Naive thymus-derived CD8-positive, alpha-beta T cell (primary cell): ENCODE results near the gene RIMBP2. TPM values are rescaled to one million over a fixed set of nuclear protein-coding genes. Genes with fewer than 3 reads are reported as not detected.

ENCODE experiments used
- ATAC-seq, 2 donors: fragments of 150-1000 bp; cut with Tn5 transposase in 1 of 2; sonication (Bioruptor Pico), chemical (Tn5 transposase) in 1 of 2; 1 replicate in 1 of 2; 2 replicates in 1 of 2; pipeline ENCODE4 v1.10.0; 2021; ENCODE audit warnings: mild to moderate bottlenecking in 2 of 2, moderate library complexity in 2 of 2
- POLR2A ChIA-PET: fragments of 350-600 bp; sonication (Branson Sonifier 250); formaldehyde crosslinking; loops from one replicate; lab custom pipeline; 2021; ENCODE audit warnings: antibody characterized with exemption; lab: Charles Lee
- DNase-seq, 10 donors: peaks; one replicate each; pipeline versions ENCODE4 v3.0.0 to v3.0.0-alpha.2; 2020 to 2022
- H3K27ac Mint-ChIP-seq, 10 donors: one replicate each; pipeline ENCODE4 v1.8.0; 2020 to 2022; ENCODE audit warnings: mild to moderate bottlenecking in 10 of 10, mixed read lengths in 10 of 10, moderate library complexity in 4 of 10, inconsistent platforms in 1 of 10
- H3K27me3 Mint-ChIP-seq, 5 donors: one replicate each; pipeline ENCODE4 v1.8.0; 2021 to 2022; ENCODE audit warnings: mixed read lengths in 5 of 5
- H3K36me3 Mint-ChIP-seq, 3 donors: one replicate each; pipeline ENCODE4 v1.8.0; 2020 to 2022; ENCODE audit warnings: mixed read lengths in 3 of 3, mild to moderate bottlenecking in 2 of 3, inconsistent platforms in 1 of 3
- H3K4me1 Mint-ChIP-seq, 4 donors: one replicate each; pipeline ENCODE4 v1.8.0; 2021 to 2022; ENCODE audit warnings: mixed read lengths in 4 of 4
- H3K4me3 Mint-ChIP-seq, 10 donors: one replicate each; pipeline ENCODE4 v1.8.0; 2020 to 2022; ENCODE audit warnings: mild to moderate bottlenecking in 10 of 10, mixed read lengths in 10 of 10, moderate library complexity in 6 of 10, inconsistent platforms in 1 of 10
- H3K9me3 Mint-ChIP-seq, 9 donors: one replicate each; pipeline ENCODE4 v1.8.0; 2020 to 2022; ENCODE audit warnings: mixed read lengths in 9 of 9, mild to moderate bottlenecking in 3 of 9, inconsistent platforms in 1 of 9, moderate library complexity in 1 of 9
- polyA plus RNA-seq, 3 donors: library from polyadenylated mRNA; unstranded; fragments of 300-500 nt; fragmentation: Illumina TruSeq; gene quantifications; one replicate each; pipeline ENCODE4 v1.2.3, GENCODE V29; 2021
- total RNA-seq, 8 experiments: library from RNA in 2 of 8; stranded (reverse) in 2 of 8; gene quantifications; one replicate each; pipeline ENCODE4 v1.2.3 and lab custom pipeline; 2021 to 2026

Gene RIMBP2
- total and polyA plus RNA-seq, 5 experiments from 2014 or later = not detected

DNA sequence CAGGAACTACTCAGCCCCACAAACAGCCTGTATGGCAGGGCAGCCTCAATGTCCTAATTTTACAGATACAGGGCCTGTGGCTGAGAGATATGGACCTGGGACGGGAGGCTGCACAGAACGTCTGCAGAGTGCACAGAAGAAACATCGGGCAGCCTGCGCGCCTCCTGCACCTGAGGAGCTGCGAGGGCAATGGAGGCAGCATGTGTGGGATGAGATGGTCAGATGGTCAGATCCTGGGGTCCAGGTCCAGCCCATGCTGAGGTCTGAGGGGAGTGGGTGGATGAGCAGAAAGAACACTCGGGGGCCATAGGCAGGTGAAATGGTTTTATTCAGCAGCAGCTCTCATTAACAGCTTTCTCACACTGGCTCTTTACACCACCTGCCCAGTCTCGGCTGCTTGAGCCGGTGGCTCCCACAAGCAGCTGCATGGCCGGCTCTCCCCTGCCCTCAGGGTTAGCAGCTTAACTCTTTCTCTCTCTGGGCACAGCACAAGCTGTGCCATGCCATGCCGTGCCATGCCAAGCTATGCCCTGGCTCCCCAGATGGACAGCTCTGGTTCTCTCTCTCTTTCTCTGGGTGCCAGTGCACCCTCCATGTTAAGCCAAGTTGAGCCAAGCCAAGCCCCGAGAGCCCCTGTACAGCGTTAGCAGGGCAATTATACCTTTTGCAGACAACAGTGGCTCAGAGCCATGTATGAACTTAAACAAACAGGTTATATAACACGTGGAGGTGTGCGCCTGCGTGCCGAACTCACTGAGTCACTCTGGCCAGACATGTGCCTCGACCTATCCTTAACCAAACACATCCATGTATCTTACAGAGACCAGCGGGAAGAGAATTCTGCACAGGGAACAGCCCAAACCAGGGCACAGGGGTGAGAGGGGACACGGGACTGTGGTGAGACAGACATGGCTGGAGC is 47.6 kb downstream of the RIMBP2 start:
- POLR2A ChIA-PET = no interaction called here
- Mint-ChIP-seq H3K4me1 (no peaks in the 10 kb centered on the region), H3K27ac (no peak overlapping the region), H3K4me3 (peak overlapping the region in 1 of 10 donors; percentile 20), H3K27me3 (peaks cover 0 to 16% (median 6%) of the 10 kb centered on the region in 5 donors), H3K36me3 (peaks cover 0 to 13% (median 0%) of the 10 kb centered on the region in 3 donors), H3K9me3 (peaks cover 0 to 26% (median 15%) of the 10 kb centered on the region in 9 donors)
- DNase-seq (no peak), ATAC-seq (no peak)

DNA sequence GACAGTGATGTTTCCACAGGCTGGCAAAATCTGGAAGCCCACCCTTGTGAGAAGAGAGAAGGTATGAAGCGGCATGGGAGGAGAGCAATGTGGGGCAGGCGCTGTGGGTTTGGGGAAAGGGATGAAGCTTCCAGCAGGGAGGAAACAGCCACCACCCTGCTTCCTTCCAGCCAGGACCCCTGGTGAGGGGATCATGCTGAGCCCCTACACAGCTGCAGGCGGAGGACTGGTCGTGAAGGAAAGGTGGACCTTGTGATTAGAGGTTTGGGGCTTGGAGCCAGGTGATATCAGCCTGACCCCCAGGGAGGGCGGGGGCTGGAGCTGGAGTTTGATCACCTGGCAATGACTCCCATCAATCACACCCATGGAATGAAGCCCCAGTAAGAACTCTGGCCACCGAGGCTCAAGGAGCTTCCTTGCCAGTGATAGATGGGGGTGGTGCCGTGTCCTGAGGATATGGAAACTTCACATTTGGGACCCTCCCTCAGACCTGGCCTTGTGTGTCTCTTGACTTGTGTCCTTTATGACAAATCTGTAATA is 48.6 kb downstream of the RIMBP2 start:
- DNase-seq = no peak

DNA sequence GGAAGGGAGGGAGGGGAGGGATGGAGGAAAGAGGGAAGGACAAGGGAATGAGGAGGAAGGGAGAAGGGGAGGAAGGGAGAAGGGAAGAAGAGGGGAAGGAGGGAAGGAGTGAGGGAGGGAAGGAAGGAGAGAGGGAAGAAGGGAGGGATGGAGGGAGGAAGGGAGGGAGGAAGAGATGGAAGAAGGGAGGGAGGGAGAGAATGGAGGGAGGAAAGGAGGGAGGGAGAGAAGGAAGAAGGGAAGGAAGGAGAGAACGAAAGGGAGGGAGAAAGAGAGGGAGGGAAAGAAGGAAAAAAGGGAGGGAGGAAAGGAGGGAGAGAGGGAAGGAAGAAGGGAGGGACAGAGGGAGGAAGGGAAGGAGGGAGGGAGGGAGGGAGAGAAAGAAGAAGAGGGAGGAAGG is 49.5 kb downstream of the RIMBP2 start:
- Mint-ChIP-seq H3K9me3 (peaks cover 0 to 26% (median 15%) of the 10 kb centered on the region in 9 donors), H3K4me3 (no peak overlapping the region), H3K36me3 (peaks cover 0 to 13% (median 0%) of the 10 kb centered on the region in 3 donors), H3K27ac (no peak overlapping the region), H3K27me3 (peaks cover 0 to 16% (median 8%) of the 10 kb centered on the region in 5 donors), H3K4me1 (no peaks in the 10 kb centered on the region)
- POLR2A ChIA-PET = no interaction called here
- DNase-seq (no peak), ATAC-seq (no peak)

More for the DNA sequence above, 48.6 kb downstream of the RIMBP2 start:
- Mint-ChIP-seq H3K27me3 (peaks cover 0 to 16% (median 8%) of the 10 kb centered on the region in 5 donors), H3K36me3 (peaks cover 0 to 13% (median 0%) of the 10 kb centered on the region in 3 donors), H3K27ac (no peak overlapping the region), H3K9me3 (peaks cover 0 to 26% (median 15%) of the 10 kb centered on the region in 9 donors), H3K4me1 (no peaks in the 10 kb centered on the region), H3K4me3 (no peak overlapping the region)
- no peak for ATAC-seq
- POLR2A ChIA-PET = no interaction called here

DNA sequence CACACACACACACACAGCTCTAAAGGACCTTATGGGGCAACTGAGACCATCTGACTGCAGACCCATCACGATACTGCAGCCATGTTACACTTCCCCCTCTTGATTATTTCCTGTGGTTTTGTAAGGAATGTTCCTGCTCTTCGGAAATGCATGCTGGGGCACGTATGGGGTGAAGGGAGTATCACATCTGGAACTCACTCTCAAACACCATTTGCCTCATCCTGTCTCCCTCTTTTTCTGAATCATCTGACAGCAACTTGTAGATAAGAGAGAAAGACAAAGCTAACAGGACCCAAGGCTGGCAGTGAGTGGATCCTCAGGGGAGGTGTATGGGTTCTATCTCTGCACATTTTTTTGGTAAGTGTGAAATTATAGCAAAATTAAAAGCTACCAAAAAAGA is 50.3 kb downstream of the RIMBP2 start:
- POLR2A ChIA-PET = no interaction called here
- H3K4me3 Mint-ChIP-seq = no peak overlapping the region
- H3K27me3 Mint-ChIP-seq = peaks cover 0 to 16% (median 8%) of the 10 kb centered on the region in 5 donors
- H3K36me3 Mint-ChIP-seq = peaks cover 0 to 9% (median 0%) of the 10 kb centered on the region in 3 donors
- no peaks in the 10 kb centered on the region for H3K4me1 Mint-ChIP-seq
- H3K27ac Mint-ChIP-seq = no peak overlapping the region
- H3K9me3 Mint-ChIP-seq = peaks cover 0 to 26% (median 11%) of the 10 kb centered on the region in 9 donors
- DNase-seq = no peak
- no peak for ATAC-seq

DNA sequence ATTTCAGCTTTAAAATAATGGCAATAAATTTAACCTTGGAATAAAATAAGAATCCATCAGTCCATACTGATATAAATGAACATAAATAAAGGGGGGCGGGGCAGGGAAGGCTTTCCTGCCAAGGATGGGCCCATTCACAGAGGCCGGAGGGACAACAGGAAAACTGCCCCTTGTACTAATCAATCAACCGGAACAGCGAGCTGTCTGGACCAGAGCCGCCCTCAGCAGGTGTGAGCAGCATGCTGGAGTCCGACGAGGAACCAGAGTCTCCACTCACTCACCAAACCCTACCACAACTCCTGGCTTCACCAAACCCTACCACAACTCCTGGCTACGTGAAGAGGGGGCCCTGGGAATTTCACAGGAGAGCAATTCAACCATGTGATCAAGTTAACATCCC is 51.3 kb downstream of the RIMBP2 start:
- POLR2A ChIA-PET = no interaction called here
- Mint-ChIP-seq H3K9me3 (peaks cover 0 to 24% (median 11%) of the 10 kb centered on the region in 9 donors), H3K27me3 (peaks cover 0 to 16% (median 9%) of the 10 kb centered on the region in 5 donors), H3K4me1 (no peaks in the 10 kb centered on the region), H3K4me3 (no peak overlapping the region), H3K36me3 (peaks cover 0 to 9% (median 0%) of the 10 kb centered on the region in 3 donors), H3K27ac (no peak overlapping the region)
- no peak for DNase-seq
- no peak for ATAC-seq

DNA sequence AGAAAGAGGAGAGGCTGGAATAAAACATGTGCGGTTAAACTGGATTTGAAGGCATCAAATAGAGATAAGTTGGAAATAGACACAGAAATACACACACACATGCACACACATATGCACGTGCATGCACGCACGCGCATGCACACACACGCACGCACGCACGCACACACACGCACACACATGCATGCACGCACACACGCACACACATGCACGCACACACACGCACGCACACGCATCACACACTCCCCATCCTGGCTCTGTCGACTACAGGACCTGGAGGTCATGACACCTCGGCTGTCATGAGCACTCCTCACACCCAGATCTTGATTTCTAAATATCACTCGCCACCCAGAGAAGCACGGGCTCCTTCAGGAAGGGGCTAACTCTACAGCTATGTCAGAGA is 51.8 kb downstream of the RIMBP2 start:
- DNase-seq = no peak
- H3K27me3 Mint-ChIP-seq = peaks cover 0 to 16% (median 9%) of the 10 kb centered on the region in 5 donors
- H3K9me3 Mint-ChIP-seq = peaks cover 0 to 18% (median 11%) of the 10 kb centered on the region in 9 donors
- no peak for ATAC-seq
- H3K27ac Mint-ChIP-seq = no peak overlapping the region
- H3K4me3 Mint-ChIP-seq = no peak overlapping the region
- H3K36me3 Mint-ChIP-seq = peaks cover 0 to 9% (median 0%) of the 10 kb centered on the region in 3 donors
- POLR2A ChIA-PET = no interaction called here
- H3K4me1 Mint-ChIP-seq = no peaks in the 10 kb centered on the region

DNA sequence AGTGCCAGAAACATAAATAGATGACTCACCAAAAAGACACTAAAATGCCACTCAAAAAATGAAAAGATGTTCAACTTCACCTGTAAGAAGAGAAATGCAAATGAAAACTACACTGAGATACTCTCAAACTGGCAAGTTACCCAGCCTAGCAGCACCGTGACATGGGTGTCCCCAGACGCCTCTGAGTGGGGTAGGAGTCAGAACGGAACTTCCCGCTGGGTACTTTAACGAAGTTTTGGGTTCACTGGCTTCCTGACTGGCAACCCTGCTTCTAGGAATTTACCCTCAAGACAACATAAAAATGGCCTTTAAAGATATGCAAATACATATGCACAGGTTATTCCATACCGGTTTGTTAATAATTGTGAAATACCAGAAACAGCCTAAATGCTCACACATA is 52.6 kb downstream of the RIMBP2 start:
- H3K36me3 Mint-ChIP-seq = peaks cover 0 to 9% (median 0%) of the 10 kb centered on the region in 3 donors
- no peak for ATAC-seq
- H3K9me3 Mint-ChIP-seq = peaks cover 0 to 13% (median 8%) of the 10 kb centered on the region in 9 donors
- no peak overlapping the region for H3K27ac Mint-ChIP-seq
- peaks cover 0 to 23% (median 4%) of the 10 kb centered on the region in 5 donors for H3K27me3 Mint-ChIP-seq
- H3K4me1 Mint-ChIP-seq = no peaks in the 10 kb centered on the region
- POLR2A ChIA-PET = no interaction called here
- no peak overlapping the region for H3K4me3 Mint-ChIP-seq
- no peak for DNase-seq

DNA sequence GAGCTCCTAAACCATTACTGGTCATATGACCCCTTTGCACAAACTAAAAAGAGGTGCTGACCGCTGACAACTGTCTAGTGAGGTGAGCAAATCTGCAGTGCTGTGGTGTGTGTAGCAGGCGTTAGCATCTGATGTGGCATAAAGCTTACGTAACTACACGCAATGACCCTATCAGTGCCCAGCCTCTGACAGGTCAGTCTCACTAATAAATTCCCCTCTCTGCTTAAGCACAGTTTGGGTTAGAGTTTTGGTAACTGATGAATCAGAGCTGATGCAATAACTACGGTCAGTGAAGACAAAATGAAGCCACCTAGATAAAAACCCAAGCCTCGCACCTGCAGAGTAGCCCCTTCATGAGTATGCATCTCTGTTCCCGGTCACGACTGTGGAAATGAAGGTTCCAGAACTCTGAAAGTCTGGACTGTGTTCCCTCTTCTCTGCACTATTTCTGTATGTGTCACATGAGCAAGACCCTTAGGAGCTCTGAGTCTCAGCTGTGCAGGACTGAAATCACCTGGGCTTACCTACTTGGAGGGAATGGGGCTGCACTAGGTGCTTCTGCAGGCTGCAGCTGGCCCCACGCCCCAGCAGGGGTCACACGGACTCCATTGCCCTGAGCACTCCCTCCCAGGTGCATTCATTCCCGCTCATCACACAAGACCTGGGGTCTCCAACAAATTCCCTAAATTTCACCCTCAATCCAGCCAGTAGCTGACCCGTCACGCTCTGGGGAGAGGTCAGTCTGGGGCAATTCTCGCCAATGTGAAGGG is 54.4 kb downstream of the RIMBP2 start:
- Mint-ChIP-seq H3K9me3 (peaks cover 0 to 7% (median 0%) of the 10 kb centered on the region in 9 donors), H3K4me1 (no peaks in the 10 kb centered on the region), H3K27me3 (peaks cover 0 to 25% (median 6%) of the 10 kb centered on the region in 5 donors), H3K4me3 (no peak overlapping the region), H3K27ac (no peak overlapping the region), H3K36me3 (no peaks in the 10 kb centered on the region)
- POLR2A ChIA-PET = no interaction called here
- ATAC-seq (no peak), DNase-seq (no peak)

DNA sequence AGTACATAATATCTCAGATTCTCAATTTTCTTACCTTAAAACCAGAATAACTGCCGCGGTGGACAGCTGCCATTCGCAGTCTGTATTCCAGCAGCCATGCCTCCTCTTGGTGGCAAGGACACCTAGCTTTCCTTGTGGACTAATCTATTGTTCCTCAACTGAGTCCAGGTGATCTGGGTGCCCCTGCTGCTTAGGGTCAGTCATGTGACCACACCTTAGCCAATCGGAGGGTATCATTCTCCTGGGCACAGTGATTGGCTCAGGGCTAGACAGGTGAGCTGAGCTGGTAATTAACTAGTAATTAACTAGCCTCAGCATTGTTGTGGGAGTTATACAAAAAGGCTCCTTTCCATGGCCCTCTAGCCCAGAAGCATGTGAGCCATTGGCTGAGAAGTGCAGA is 55.0 kb downstream of the RIMBP2 start:
- Mint-ChIP-seq H3K27me3 (peaks cover 0 to 26% (median 6%) of the 10 kb centered on the region in 5 donors), H3K4me1 (no peaks in the 10 kb centered on the region), H3K4me3 (no peak overlapping the region), H3K36me3 (no peaks in the 10 kb centered on the region), H3K9me3 (peaks cover 0 to 4% (median 0%) of the 10 kb centered on the region in 9 donors), H3K27ac (no peak overlapping the region)
- POLR2A ChIA-PET = no interaction called here
- ATAC-seq = no peak
- no peak for DNase-seq

DNA sequence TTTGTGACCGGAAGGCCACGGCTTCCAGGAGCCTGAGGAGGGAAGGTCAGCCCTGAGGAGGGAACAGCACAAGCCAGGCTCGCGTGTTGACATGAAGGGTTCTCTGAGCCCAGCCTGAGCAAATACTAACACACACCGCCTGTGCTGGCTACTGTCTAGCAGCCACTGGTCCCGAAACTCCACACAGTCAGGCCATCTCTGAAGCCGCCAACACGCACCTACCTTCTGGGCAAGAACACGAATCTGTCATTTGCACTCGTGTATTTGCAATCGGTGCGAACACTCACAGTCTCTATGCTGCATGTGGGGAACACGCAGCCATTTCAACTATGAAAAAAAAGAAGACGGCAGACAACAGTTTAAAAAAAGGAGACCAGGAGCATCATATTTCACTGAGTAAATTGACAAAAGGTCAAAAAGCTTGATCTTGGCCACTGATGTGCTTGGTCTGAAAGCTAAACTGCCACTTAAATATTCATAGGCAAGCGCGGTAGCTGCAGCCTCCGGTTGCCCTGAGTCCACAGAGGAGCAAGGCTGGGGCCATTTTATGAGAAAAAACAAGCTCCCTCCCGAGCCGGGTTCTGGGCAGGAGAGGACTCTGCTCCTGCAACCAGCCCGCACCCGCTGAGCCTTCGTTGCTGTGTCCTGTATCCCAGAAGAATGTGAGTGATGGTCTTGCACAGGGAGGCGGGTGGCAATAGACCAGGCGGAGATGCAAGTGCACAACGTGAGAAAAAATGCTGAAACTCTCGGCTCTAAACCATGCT is 57.8 kb downstream of the RIMBP2 start:
- ATAC-seq = no peak
- no peaks in the 10 kb centered on the region for H3K4me1 Mint-ChIP-seq
- POLR2A ChIA-PET = no interaction called here

DNA sequence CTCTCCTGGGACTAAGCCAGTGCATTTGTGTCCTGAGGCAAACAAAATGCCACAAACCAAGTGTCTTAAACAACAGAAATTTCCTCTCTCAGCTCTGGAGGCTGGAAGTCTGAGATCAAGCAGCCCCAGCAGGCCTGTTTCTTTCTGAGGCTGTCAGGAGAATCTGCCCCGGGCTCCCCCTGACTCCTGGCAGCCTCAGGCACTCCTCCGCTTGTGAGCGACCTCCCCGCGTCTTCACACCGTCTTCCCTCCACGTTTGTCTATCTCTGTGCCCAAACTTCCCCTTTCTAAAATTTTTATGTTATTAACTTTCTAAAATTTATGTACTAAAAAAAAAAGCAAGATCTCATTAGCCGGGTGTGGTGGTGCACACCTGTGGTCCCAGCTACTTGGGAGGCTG is 59.7 kb downstream of the RIMBP2 start:
- Mint-ChIP-seq H3K27me3 (peaks cover 0 to 20% (median 14%) of the 10 kb centered on the region in 5 donors), H3K36me3 (peaks cover 0 to 3% (median 0%) of the 10 kb centered on the region in 3 donors), H3K9me3 (peaks cover 2 to 22% (median 7%) of the 10 kb centered on the region in 9 donors), H3K4me3 (no peak overlapping the region), H3K27ac (no peak overlapping the region), H3K4me1 (no peaks in the 10 kb centered on the region)
- DNase-seq (no peak), ATAC-seq (no peak)
- POLR2A ChIA-PET = no interaction called here

More for the DNA sequence above, 57.8 kb downstream of the RIMBP2 start:
- H3K36me3 Mint-ChIP-seq = no peaks in the 10 kb centered on the region
- H3K27me3 Mint-ChIP-seq = peaks cover 0 to 19% (median 14%) of the 10 kb centered on the region in 5 donors
- peaks cover 2 to 14% (median 7%) of the 10 kb centered on the region in 9 donors for H3K9me3 Mint-ChIP-seq
- H3K4me3 Mint-ChIP-seq = no peak overlapping the region
- no peak overlapping the region for H3K27ac Mint-ChIP-seq
- no peak for DNase-seq

DNA sequence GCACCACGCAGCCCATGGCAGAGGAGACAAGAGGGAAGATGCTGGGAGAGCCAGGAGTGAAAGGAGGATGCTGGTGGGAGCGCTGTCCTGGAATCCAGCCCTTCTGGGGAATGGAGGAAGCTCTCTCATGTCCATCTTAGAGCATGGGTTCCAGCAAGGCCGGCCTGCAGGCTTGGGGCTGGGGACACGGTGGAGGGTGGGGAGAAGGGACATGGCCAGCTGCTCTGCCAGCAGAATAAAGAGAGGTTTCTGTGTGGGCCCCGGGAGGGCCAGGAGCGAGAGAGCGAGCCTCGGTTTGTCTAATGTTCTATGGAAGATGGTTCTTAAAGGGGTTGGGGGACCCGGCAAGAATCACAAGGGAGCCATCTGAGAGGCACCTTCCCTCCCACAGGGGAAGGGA is 60.2 kb downstream of the RIMBP2 start:
- peaks cover 4 to 22% (median 7%) of the 10 kb centered on the region in 9 donors for H3K9me3 Mint-ChIP-seq
- no peak overlapping the region for H3K4me3 Mint-ChIP-seq
- POLR2A ChIA-PET = no interaction called here
- DNase-seq = no peak
- no peak overlapping the region for H3K27ac Mint-ChIP-seq
- peaks cover 0 to 3% (median 0%) of the 10 kb centered on the region in 3 donors for H3K36me3 Mint-ChIP-seq
- H3K27me3 Mint-ChIP-seq = peaks cover 0 to 23% (median 14%) of the 10 kb centered on the region in 5 donors
- ATAC-seq = no peak
- no peaks in the 10 kb centered on the region for H3K4me1 Mint-ChIP-seq
